Subcutaneous abdominal adipose tissue (tissue), 5 donors: ENCODE data around the gene HSFX2.
"Not testable (repeated sequence)": the region's sequence is repeated elsewhere in the genome, so short reads cannot be mapped to it uniquely, and the experiment has no call there.

ENCODE experiments used
- H3K27ac ChIP-seq: one replicate; pipeline ENCODE4 v1.7.0; 2013; ENCODE audit warnings: low read depth, mild to moderate bottlenecking, inconsistent platforms, low read length, moderate library complexity
- H3K27me3 ChIP-seq, 5 donors: one replicate each; pipeline ENCODE4 v1.7.0; 2013; ENCODE audit warnings: low read length in 5 of 5, inconsistent platforms in 1 of 5; ENCODE audit not compliant: control insufficient read depth in 5 of 5, insufficient read depth in 4 of 5
- H3K36me3 ChIP-seq, 5 donors: one replicate each; pipeline ENCODE4 v1.7.0; 2013; ENCODE audit warnings: low read length in 5 of 5; ENCODE audit not compliant: control insufficient read depth in 5 of 5, insufficient read depth in 5 of 5
- H3K4me1 ChIP-seq, 5 donors: one replicate each; pipeline ENCODE4 v1.7.0; 2013; ENCODE audit warnings: low read length in 5 of 5, mild to moderate bottlenecking in 3 of 5, moderate library complexity in 1 of 5; ENCODE audit not compliant: control insufficient read depth in 5 of 5, insufficient read depth in 5 of 5
- H3K4me3 ChIP-seq, 5 donors: one replicate each; pipeline ENCODE4 v1.7.0; 2013; ENCODE audit warnings: low read length in 5 of 5, low read depth in 1 of 5
- H3K9ac ChIP-seq, 5 donors: one replicate each; pipeline ENCODE4 v1.7.0; 2013; ENCODE audit warnings: low read length in 5 of 5, mild to moderate bottlenecking in 4 of 5, moderate library complexity in 3 of 5
- H3K9me3 ChIP-seq, 5 donors: one replicate each; pipeline ENCODE4 v1.7.0; 2013; ENCODE audit warnings: low read length in 5 of 5; ENCODE audit not compliant: control insufficient read depth in 5 of 5
- donor health status: healthy.
- donor health status: healthy.
- donor health status: healthy.
- donor health status: healthy.
- donor health status: healthy.

Gene HSFX2

DNA sequence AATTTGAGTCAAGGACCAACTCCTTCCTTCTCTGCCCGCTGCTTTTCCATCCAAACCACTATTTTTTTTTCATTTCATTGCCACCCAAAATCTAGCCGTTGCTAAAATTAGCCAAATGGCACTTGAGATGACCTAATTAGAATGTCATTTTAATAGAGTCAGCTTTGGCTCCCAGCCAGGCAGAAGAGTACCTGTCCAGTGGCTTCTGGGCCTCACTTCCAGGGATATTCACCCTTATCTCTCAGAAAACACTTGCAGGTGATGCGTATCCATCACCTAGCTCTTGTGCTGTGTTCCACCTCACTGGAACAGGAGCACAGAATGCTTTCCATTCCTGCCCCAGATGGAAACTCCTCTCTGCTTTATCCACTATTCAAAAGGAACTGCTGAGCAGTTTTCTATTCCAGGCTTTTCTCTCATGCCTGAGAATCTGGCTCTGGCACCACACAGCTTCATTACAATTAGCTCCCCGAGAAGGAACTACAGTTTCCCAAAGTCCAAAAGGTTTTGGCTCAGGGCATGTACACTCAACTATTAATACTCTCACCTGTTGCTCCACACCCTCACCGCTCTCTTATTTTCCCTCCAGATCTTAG, 26.3 kb downstream of the HSFX2 start:
- no peak overlapping the region for H3K4me3 ChIP-seq
- no peaks in the 10 kb centered on the region for H3K36me3 ChIP-seq
- H3K4me1 ChIP-seq: peaks cover 0 to 3% (median 0%) of the 10 kb centered on the region in 5 donors
- H3K27me3 ChIP-seq: peaks cover 2 to 17% (median 10%) of the 10 kb centered on the region in 5 donors
- H3K27ac ChIP-seq: no peak overlapping the region
- H3K9ac ChIP-seq: no peak overlapping the region
- no peaks in the 10 kb centered on the region for H3K9me3 ChIP-seq

GRCh38 chrX:149567621-149568417, 27.3 kb downstream of the HSFX2 start:
- H3K36me3 ChIP-seq: no peaks in the 10 kb centered on the region
- no peak overlapping the region for H3K4me3 ChIP-seq
- no peak overlapping the region for H3K9ac ChIP-seq
- H3K9me3 ChIP-seq: no peaks in the 10 kb centered on the region
- H3K27ac ChIP-seq: no peak overlapping the region
- H3K4me1 ChIP-seq: peaks cover 0 to 3% (median 0%) of the 10 kb centered on the region in 5 donors
- peaks cover 2 to 17% (median 10%) of the 10 kb centered on the region in 5 donors for H3K27me3 ChIP-seq

DNA sequence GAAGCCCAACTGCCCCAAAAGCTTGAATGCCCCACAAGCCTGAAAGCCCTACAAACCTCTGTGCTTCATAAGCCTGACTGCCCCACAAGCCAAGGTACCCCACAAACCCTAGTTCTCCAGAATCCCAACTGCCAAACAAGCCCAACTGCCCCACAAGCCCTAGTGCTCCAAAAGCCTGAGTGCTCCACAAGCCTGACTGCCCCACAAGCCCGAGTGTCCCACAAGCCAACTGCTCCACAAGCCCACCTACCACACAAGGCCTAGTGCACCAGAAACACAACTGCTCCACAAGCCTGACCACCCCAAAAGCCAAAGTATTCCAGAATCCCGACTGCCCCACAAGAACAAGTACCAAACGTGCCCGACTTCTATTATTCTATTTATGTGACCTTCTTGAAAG, 31.8 kb downstream of the HSFX2 start:
- peaks cover 0 to 3% (median 0%) of the 10 kb centered on the region in 5 donors for H3K4me1 ChIP-seq
- no peak overlapping the region for H3K4me3 ChIP-seq
- H3K27ac ChIP-seq: no peak overlapping the region
- peaks cover 0 to 11% (median 5%) of the 10 kb centered on the region in 5 donors for H3K27me3 ChIP-seq
- no peaks in the 10 kb centered on the region for H3K36me3 ChIP-seq
- no peaks in the 10 kb centered on the region for H3K9me3 ChIP-seq
- H3K9ac ChIP-seq: no peak overlapping the region

DNA sequence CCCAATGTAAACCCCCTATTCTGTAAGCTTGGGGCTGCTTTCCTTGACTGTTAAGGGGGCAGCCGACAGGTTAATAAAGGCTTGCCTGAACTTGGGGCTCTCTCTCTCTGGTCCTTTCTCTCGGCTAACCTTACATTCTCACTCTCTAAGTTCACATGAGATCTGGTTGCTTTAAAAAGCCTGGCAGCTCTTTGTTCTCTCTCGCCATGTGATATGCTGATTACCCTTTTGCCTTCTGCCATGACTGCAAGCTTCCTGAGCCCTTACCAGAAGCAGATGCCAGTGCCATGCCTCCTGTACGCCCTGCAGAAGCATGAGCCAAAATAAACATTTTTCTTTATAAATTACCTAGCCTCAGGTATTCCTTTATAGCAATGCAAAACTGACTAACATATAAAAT, 39.9 kb downstream of the HSFX2 start:
- not testable (repeated sequence) for H3K9me3 ChIP-seq, H3K4me3 ChIP-seq, H3K36me3 ChIP-seq, H3K27ac ChIP-seq, H3K9ac ChIP-seq, H3K27me3 ChIP-seq, H3K4me1 ChIP-seq

- not testable (repeated sequence) for H3K9ac ChIP-seq, H3K27me3 ChIP-seq, H3K27ac ChIP-seq, H3K36me3 ChIP-seq, H3K9me3 ChIP-seq, H3K4me1 ChIP-seq, H3K4me3 ChIP-seq
Observed at GRCh38 chrX:149551939-149552248, 43.2 kb downstream of the HSFX2 start.

DNA sequence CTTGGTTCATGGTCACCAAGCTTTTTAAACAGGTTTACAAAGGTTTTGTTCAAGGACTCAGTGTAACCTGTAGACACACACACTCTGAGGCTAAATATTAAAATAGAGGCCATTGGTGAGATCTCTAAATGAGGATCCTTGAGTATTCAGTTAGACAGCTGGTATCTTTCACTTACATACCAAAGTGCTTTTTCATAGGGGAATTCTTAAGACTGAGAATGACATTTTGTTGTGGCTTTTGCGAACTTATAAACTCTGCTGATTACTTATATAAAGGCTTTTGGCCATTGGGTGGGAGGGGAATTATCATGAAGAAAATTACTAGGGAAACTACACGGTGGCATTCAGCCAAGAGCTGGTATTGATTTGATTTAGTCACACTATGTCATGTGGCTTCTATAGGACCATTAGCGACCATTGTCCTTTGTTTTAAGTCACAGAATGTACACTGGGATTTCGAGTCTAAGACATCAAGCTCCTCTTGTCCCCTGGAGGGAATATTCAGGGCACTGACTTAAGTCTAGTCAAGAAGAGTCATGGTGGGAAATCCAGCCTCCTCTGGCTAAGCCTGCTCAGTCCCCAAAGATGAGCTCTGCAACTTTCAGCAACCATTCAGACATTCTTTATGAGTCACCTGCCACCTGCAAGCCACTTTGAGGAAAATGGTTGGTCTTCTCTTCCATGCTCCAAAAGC, 43.7 kb downstream of the HSFX2 start:
- not testable (repeated sequence) for H3K36me3 ChIP-seq, H3K4me1 ChIP-seq, H3K4me3 ChIP-seq, H3K27ac ChIP-seq, H3K27me3 ChIP-seq, H3K9me3 ChIP-seq, H3K9ac ChIP-seq

- H3K9me3 ChIP-seq, H3K36me3 ChIP-seq, H3K27ac ChIP-seq, H3K4me3 ChIP-seq, H3K4me1 ChIP-seq, H3K27me3 ChIP-seq, H3K9ac ChIP-seq: not testable (repeated sequence)
Observed at GRCh38 chrX:149550454-149550853, 44.7 kb downstream of the HSFX2 start.

- H3K9ac ChIP-seq, H3K27me3 ChIP-seq, H3K9me3 ChIP-seq, H3K27ac ChIP-seq, H3K4me3 ChIP-seq, H3K36me3 ChIP-seq, H3K4me1 ChIP-seq: not testable (repeated sequence)
Observed at GRCh38 chrX:149549701-149550100, 45.4 kb downstream of the HSFX2 start, which contains the start of gene HSFX3. Gene HSFX3, minus strand, starts transcription at chrX:149549924. Its CDS starts 72 bp downstream, at chrX:149549852.

DNA sequence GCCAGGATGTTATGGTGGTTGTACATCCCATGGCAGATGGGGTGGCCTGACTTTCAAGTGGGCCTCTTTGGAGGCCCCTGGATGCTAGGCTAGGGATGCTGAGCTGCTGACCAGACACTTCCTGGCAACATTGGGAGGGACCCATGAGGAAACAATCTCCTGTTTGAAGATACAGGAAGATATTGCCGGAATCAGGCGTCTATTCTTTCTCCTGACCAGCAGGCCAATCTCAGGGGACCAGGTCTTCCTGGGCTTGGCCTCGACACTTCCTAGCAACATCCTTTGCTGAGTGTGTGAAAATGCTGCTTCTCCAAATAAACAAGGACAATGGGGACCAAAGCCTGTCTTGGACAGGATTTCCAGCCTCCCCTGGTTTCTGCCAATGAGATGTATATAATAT, 47.3 kb downstream of the HSFX2 start:
- not testable (repeated sequence) for H3K9ac ChIP-seq, H3K4me3 ChIP-seq, H3K27ac ChIP-seq, H3K27me3 ChIP-seq, H3K9me3 ChIP-seq, H3K36me3 ChIP-seq, H3K4me1 ChIP-seq

GRCh38 chrX:149546962-149547361, 48.2 kb downstream of the HSFX2 start:
- not testable (repeated sequence) for H3K4me3 ChIP-seq, H3K27ac ChIP-seq, H3K27me3 ChIP-seq, H3K9ac ChIP-seq, H3K36me3 ChIP-seq, H3K9me3 ChIP-seq, H3K4me1 ChIP-seq
